ENCODE results near the gene CTNNA2. TPM values are rescaled to one million over a fixed set of nuclear protein-coding genes. Genes with fewer than 3 reads are reported as not detected.

Gene CTNNA2
- total RNA-seq, 1 experiment from 2014 or later, result 0.54 TPM

DNA sequence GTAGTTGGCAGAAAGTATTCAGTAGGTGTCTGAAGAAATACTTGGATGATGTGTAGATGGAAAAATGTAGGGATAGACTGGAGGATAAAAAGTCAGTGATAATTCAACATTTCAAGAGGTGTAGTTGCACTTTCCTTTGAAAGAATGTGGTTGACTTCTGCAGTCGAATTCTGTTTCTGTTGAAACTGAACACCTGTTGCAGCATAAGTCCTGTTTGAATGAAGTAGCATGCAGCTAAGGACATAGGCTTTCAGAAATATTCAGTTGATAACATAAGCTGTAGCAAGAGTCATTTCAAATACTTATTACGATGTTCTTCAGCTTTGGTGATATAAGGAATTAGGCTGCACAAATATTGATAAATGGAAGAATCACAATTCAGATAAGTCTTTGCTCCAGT, 1129.6 kb downstream of the CTNNA2 start:
- DNase-seq (ENCODE audit: low read depth, low spot score) (no peak), ATAC-seq (no peak)
- CTCF ChIA-PET, result no interaction called here
- no TSS peak for BruUV-seq (replicated peaks)
- POLR2A ChIA-PET, result no interaction called here
- Histone ChIP-seq H3K27me3 (ENCODE audit: control insufficient read depth, insufficient read depth, low read length) (no peaks in the 10 kb centered on the region), H3K4me3 (ENCODE audit: low read depth in 2 of 2, low read length in 2 of 2) (no peak overlapping the region), H3K27ac (ENCODE audit: low read length) (no peak overlapping the region), H3K36me3 (ENCODE audit: control insufficient read depth, insufficient read depth, low read length) (no peaks in the 10 kb centered on the region), H3K9me3 (ENCODE audit: control insufficient read depth, insufficient read depth, low read depth, low read length) (no peaks in the 10 kb centered on the region), H3K4me1 (ENCODE audit: control insufficient read depth, insufficient read depth, low read length) (no peaks in the 10 kb centered on the region)
- in situ Hi-C loops (cut with HindIII; ENCODE audit: low pct_unique_long_range_greater_than_20kb, low sequenced_read_pairs) (no loop called here), intact Hi-C loops (cut with micrococcal nuclease; ENCODE audit: unreplicated experiment) (no loop called here)
- no peak for TF ChIP-seq POLR2AphosphoS5 (IDR thresholded peaks at IDR 0.05; ENCODE audit: low read depth, low read length)
- TF ChIP-seq, protein P1, sequence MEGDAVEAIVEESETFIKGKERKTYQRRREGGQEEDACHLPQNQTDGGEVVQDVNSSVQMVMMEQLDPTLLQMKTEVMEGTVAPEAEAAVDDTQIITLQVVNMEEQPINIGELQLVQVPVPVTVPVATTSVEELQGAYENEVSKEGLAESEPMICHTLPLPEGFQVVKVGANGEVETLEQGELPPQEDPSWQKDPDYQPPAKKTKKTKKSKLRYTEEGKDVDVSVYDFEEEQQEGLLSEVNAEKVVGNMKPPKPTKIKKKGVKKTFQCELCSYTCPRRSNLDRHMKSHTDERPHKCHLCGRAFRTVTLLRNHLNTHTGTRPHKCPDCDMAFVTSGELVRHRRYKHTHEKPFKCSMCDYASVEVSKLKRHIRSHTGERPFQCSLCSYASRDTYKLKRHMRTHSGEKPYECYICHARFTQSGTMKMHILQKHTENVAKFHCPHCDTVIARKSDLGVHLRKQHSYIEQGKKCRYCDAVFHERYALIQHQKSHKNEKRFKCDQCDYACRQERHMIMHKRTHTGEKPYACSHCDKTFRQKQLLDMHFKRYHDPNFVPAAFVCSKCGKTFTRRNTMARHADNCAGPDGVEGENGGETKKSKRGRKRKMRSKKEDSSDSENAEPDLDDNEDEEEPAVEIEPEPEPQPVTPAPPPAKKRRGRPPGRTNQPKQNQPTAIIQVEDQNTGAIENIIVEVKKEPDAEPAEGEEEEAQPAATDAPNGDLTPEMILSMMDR (IDR thresholded peaks at IDR 0.05), result no peak
- no peak for TF ChIP-seq TCF7L2 (IDR thresholded peaks at IDR 0.05; ENCODE audit: low read depth, low read length)
- TF ChIP-seq, protein P2, sequence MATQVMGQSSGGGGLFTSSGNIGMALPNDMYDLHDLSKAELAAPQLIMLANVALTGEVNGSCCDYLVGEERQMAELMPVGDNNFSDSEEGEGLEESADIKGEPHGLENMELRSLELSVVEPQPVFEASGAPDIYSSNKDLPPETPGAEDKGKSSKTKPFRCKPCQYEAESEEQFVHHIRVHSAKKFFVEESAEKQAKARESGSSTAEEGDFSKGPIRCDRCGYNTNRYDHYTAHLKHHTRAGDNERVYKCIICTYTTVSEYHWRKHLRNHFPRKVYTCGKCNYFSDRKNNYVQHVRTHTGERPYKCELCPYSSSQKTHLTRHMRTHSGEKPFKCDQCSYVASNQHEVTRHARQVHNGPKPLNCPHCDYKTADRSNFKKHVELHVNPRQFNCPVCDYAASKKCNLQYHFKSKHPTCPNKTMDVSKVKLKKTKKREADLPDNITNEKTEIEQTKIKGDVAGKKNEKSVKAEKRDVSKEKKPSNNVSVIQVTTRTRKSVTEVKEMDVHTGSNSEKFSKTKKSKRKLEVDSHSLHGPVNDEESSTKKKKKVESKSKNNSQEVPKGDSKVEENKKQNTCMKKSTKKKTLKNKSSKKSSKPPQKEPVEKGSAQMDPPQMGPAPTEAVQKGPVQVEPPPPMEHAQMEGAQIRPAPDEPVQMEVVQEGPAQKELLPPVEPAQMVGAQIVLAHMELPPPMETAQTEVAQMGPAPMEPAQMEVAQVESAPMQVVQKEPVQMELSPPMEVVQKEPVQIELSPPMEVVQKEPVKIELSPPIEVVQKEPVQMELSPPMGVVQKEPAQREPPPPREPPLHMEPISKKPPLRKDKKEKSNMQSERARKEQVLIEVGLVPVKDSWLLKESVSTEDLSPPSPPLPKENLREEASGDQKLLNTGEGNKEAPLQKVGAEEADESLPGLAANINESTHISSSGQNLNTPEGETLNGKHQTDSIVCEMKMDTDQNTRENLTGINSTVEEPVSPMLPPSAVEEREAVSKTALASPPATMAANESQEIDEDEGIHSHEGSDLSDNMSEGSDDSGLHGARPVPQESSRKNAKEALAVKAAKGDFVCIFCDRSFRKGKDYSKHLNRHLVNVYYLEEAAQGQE (IDR thresholded peaks at IDR 0.05; ENCODE audit: insufficient read depth in 1 of 2, low read depth in 2 of 2, low read length in 1 of 2), result no peak
- no peak for TF ChIP-seq SIN3A (IDR thresholded peaks at IDR 0.05; ENCODE audit: borderline replicate concordance, insufficient read depth, low read depth, low read length)

DNA sequence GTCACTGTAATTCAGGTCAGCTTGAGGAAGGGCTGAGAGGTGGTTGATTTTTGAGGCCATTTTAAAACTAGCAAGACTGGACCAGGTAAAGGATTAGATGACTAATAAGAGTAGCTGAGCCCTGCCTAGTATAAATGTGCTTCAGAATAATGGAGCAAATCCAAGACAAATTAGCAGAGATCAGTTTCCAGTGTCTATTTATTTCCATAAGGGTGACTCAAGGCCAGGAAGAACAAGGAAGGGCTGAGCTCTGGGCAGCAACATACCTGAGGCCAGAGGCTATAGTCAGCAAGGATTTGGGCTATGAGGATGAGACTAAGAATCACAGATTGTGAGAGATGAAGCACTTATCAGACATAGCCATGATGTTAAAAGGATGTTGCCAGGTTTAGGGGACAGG, 1130.7 kb downstream of the CTNNA2 start:
- intact Hi-C loops (cut with micrococcal nuclease; ENCODE audit: unreplicated experiment) (no loop called here), in situ Hi-C loops (cut with HindIII; ENCODE audit: low pct_unique_long_range_greater_than_20kb, low sequenced_read_pairs) (no loop called here)
- no TSS peak for BruUV-seq (replicated peaks)
- Histone ChIP-seq H3K27ac (ENCODE audit: low read length) (no peak overlapping the region), H3K4me1 (ENCODE audit: control insufficient read depth, insufficient read depth, low read length) (no peaks in the 10 kb centered on the region), H3K36me3 (ENCODE audit: control insufficient read depth, insufficient read depth, low read length) (no peaks in the 10 kb centered on the region), H3K27me3 (ENCODE audit: control insufficient read depth, insufficient read depth, low read length) (no peaks in the 10 kb centered on the region), H3K9me3 (ENCODE audit: control insufficient read depth, insufficient read depth, low read depth, low read length) (no peaks in the 10 kb centered on the region), H3K4me3 (ENCODE audit: low read depth in 2 of 2, low read length in 2 of 2) (no peak overlapping the region)
- ATAC-seq, result no peak
- ChIA-PET CTCF (no interaction called here), POLR2A (no interaction called here)
- no peak for DNase-seq (ENCODE audit: low read depth, low spot score)
- TF ChIP-seq, protein P2 (IDR thresholded peaks at IDR 0.05; ENCODE audit: insufficient read depth in 1 of 2, low read depth in 2 of 2, low read length in 1 of 2), result no peak
- TF ChIP-seq TCF7L2 (IDR thresholded peaks at IDR 0.05; ENCODE audit: low read depth, low read length), result no peak
- TF ChIP-seq, protein P1 (IDR thresholded peaks at IDR 0.05), result no peak
- no peak for TF ChIP-seq POLR2AphosphoS5 (IDR thresholded peaks at IDR 0.05; ENCODE audit: low read depth, low read length)
- TF ChIP-seq SIN3A (IDR thresholded peaks at IDR 0.05; ENCODE audit: borderline replicate concordance, insufficient read depth, low read depth, low read length), result no peak

Data from Panc1 (cell line).